PC-9 (cell line): Measurements from ENCODE around the gene DPH6. TPM values are rescaled to one million over a fixed set of nuclear protein-coding genes. Genes with fewer than 3 reads are reported as not detected.

ENCODE experiments used
- BruUV-seq: library from RNA; stranded (reverse); fragments of 400-500 nt; replicated peaks from 2 replicates; lab custom pipeline; 2021; lab: Mats Ljungman, UMichigan
- CTCF ChIA-PET: fragments of 300-600 bp; sonication (Branson Sonifier 250); formaldehyde crosslinking; loops from one replicate; lab custom pipeline; 2022; ENCODE audit warnings: antibody characterized with exemption; lab: Charles Lee
- POLR2A ChIA-PET: fragments of 300-600 bp; sonication (Branson Sonifier 250); formaldehyde crosslinking; loops from one replicate; lab custom pipeline; 2022; ENCODE audit warnings: antibody characterized with exemption; ENCODE audit not compliant: unreplicated experiment; lab: Charles Lee
- DNase-seq, 2 experiments: peaks; one replicate each; pipeline versions ENCODE4 v3.0.0 to v3.0.0-alpha.2; 2015 to 2022; ENCODE audit warnings: mixed read lengths in 1 of 2
- H2AFZ ChIP-seq: fragments of 200-600 bp; sonication (generic); 2 replicates; pipeline ENCODE4 v1.8.1; 2017; ENCODE audit warnings: antibody characterized with exemption
- H3F3A ChIP-seq: fragments of 200-600 bp; sonication (generic); 2 replicates; pipeline ENCODE4 v1.8.1; 2017; ENCODE audit warnings: antibody characterized with exemption, mild to moderate bottlenecking, low read depth; ENCODE audit not compliant: insufficient read depth
- H3K27ac ChIP-seq: fragments of 200-600 bp; sonication (generic); 2 replicates; pipeline ENCODE4 v1.6.1; 2016; ENCODE audit warnings: mixed run types
- H3K27me3 ChIP-seq: fragments of 200-600 bp; sonication (generic); 2 replicates; pipeline ENCODE4 v1.6.1; 2016; ENCODE audit warnings: low read depth, mixed run types; ENCODE audit not compliant: insufficient read depth
- H3K36me3 ChIP-seq: fragments of 200-600 bp; sonication (generic); 2 replicates; pipeline ENCODE4 v1.6.1; 2016; ENCODE audit warnings: low read depth, mixed run types
- H3K4me1 ChIP-seq: fragments of 200-600 bp; sonication (generic); replicated peaks from 2 replicates; pipeline ENCODE4 v1.6.1; 2016; ENCODE audit warnings: mixed run types; ENCODE audit not compliant: insufficient read depth
- H3K4me2 ChIP-seq: fragments of 200-600 bp; sonication (generic); 2 replicates; pipeline ENCODE4 v1.6.1; 2017; ENCODE audit warnings: mixed run types
- H3K4me3 ChIP-seq: fragments of 200-600 bp; sonication (generic); 2 replicates; pipeline ENCODE4 v1.6.1; 2016; ENCODE audit warnings: mixed run types
- H3K79me2 ChIP-seq: fragments of 200-600 bp; sonication (generic); 2 replicates; pipeline ENCODE4 v1.6.1; 2017; ENCODE audit warnings: low read depth, mixed run types
- H3K9me2 ChIP-seq: fragments of 200-600 bp; sonication (generic); 2 replicates; pipeline ENCODE4 v1.8.1; 2017; ENCODE audit warnings: mild to moderate bottlenecking; ENCODE audit not compliant: insufficient read depth
- H3K9me3 ChIP-seq: fragments of 200-600 bp; sonication (generic); 2 replicates; pipeline ENCODE4 v1.8.1; 2016; ENCODE audit warnings: low read depth; ENCODE audit not compliant: insufficient read depth
- H4K20me1 ChIP-seq: fragments of 200-600 bp; sonication (generic); 2 replicates; pipeline ENCODE4 v1.8.1; 2017; ENCODE audit not compliant: insufficient read depth
- CTCF ChIP-seq: fragments of 200-600 bp; sonication (generic); conservative IDR thresholded peaks from 2 replicates; pipeline ENCODE4 v1.6.1; 2017; ENCODE audit warnings: mixed run types, antibody characterized with exemption, mild to moderate bottlenecking, moderate library complexity
- EZH2 ChIP-seq: fragments of 200-600 bp; sonication (generic); IDR thresholded peaks from 2 replicates; pipeline ENCODE4 v1.8.0; 2017; ENCODE audit warnings: antibody characterized with exemption, low read depth
- intact Hi-C: fragments of 100-400 bp; cut with micrococcal nuclease; formaldehyde crosslinking; loops from one replicate; pipeline ENCODE4 v1.10.0; 2022; ENCODE audit not compliant: unreplicated experiment
- total RNA-seq: library from RNA; stranded (reverse); gene quantifications from 2 replicates; pipeline ENCODE4 v1.2.3, GENCODE V29; 2021

Gene DPH6
- total RNA-seq, 1 experiment from 2014 or later = 14.8 TPM

GRCh38 chr15:35481992-35482391 lies 64.0 kb downstream of the DPH6 start:
- no peaks in the 10 kb centered on the region for H3K9me2 ChIP-seq
- TF ChIP-seq CTCF (no peak), EZH2 (no peak)
- BruUV-seq = no TSS peak
- DNase-seq = peak; percentile 76 to 82
- ChIA-PET CTCF (no interaction called here), POLR2A (interaction anchor here (0.5 kb wide), 1 partner anchor 584 kb away, joined by 3 read pairs; no protein-coding TSS in a partner anchor)
- H3K27me3 ChIP-seq = no peaks in the 10 kb centered on the region
- no peak overlapping the region for H2AFZ ChIP-seq
- H3F3A ChIP-seq = no peaks in the 10 kb centered on the region
- no peaks in the 10 kb centered on the region for H3K9me3 ChIP-seq
- intact Hi-C loops = no loop called here
- no peaks in the 10 kb centered on the region for H3K79me2 ChIP-seq
- H3K4me3 ChIP-seq = no peak overlapping the region
- H4K20me1 ChIP-seq = no peaks in the 10 kb centered on the region
- H3K36me3 ChIP-seq = no peaks in the 10 kb centered on the region
- H3K4me2 ChIP-seq = no peak overlapping the region
- no peak overlapping the region for H3K27ac ChIP-seq
- peaks cover 10% of the 10 kb centered on the region; the same call in 1 of the 2 replicates for H3K4me1 ChIP-seq

- ChIA-PET POLR2A (no interaction called here), CTCF (no interaction called here)
- H3K9me3 ChIP-seq = no peaks in the 10 kb centered on the region
- no peak overlapping the region for H3K4me2 ChIP-seq
- H4K20me1 ChIP-seq = no peaks in the 10 kb centered on the region
- no peaks in the 10 kb centered on the region for H3K27me3 ChIP-seq
- H3K36me3 ChIP-seq = no peaks in the 10 kb centered on the region
- no TSS peak for BruUV-seq
- H3K79me2 ChIP-seq = no peaks in the 10 kb centered on the region
- no peaks in the 10 kb centered on the region for H3K9me2 ChIP-seq
- H3K27ac ChIP-seq = no peak overlapping the region
- DNase-seq = no peak
- no peaks in the 10 kb centered on the region for H3F3A ChIP-seq
- intact Hi-C loops = no loop called here
- no peak overlapping the region for H3K4me3 ChIP-seq
- no peak for TF ChIP-seq CTCF
- TF ChIP-seq EZH2 = no peak
- H3K4me1 ChIP-seq = peaks cover 10% of the 10 kb centered on the region; the same call in 1 of the 2 replicates
- H2AFZ ChIP-seq = no peak overlapping the region
Measured at GRCh38 chr15:35481064-35481463, 64.9 kb downstream of the DPH6 start.

DNA sequence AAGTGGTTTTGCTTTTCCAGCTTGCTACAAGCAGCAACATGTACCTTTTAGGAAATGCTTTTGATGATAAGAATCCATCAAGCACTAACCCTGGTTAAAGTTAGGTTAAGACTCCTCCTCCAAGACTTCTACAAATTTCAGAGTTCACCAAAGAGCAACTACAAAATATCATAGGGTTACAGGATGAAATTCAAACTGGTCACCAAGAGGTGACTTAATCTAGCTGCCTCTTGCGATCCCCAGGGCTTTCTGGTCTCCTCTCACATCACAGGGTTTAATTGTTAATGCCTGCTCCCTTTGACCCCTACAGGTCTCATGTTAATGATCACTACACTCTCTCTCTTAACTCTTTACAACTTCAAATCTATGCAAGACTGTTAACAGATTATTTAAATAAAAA lies 66.5 kb downstream of the DPH6 start:
- ChIA-PET POLR2A (no interaction called here), CTCF (no interaction called here)
- Histone ChIP-seq H3K79me2 (no peaks in the 10 kb centered on the region), H3K9me3 (no peaks in the 10 kb centered on the region), H2AFZ (no peak overlapping the region), H4K20me1 (no peaks in the 10 kb centered on the region), H3K4me1 (peaks cover 10% of the 10 kb centered on the region; the same call in 1 of the 2 replicates), H3F3A (no peaks in the 10 kb centered on the region), H3K4me3 (no peak overlapping the region), H3K27me3 (no peaks in the 10 kb centered on the region), H3K36me3 (no peaks in the 10 kb centered on the region), H3K9me2 (no peaks in the 10 kb centered on the region), H3K27ac (no peak overlapping the region), H3K4me2 (no peak overlapping the region)
- DNase-seq = no peak
- no TSS peak for BruUV-seq
- no peak for TF ChIP-seq CTCF
- no peak for TF ChIP-seq EZH2
- intact Hi-C loops = no loop called here
